WTC11 (cell line): ENCODE measurements around the gene ITSN1. TPM values are rescaled to one million over a fixed set of nuclear protein-coding genes. Genes with fewer than 3 reads are reported as not detected.

Experiments
- ATAC-seq: fragments of 200-7000 bp; cut with Tn5 transposase; 2 replicates; pipeline ENCODE4 v1.10.0; 2021; ENCODE audit warnings: mild to moderate bottlenecking, moderate library complexity
- CTCF ChIA-PET: fragments of 300-600 bp; sonication (Branson Sonifier 250); formaldehyde crosslinking; loops from one replicate; lab custom pipeline; 2021; ENCODE audit warnings: antibody characterized with exemption; lab: Charles Lee
- POLR2A ChIA-PET: fragments of 350-600 bp; sonication (Branson Sonifier 250); formaldehyde crosslinking; loops from one replicate; lab custom pipeline; 2021; ENCODE audit warnings: antibody characterized with exemption; lab: Charles Lee
- DNase-seq: peaks from one replicate; pipeline ENCODE4 v3.0.0; 2021; ENCODE audit warnings: low spot score
- H3K27ac Mint-ChIP-seq: 2 replicates; pipeline ENCODE4 v1.8.0; 2021; ENCODE audit warnings: mixed read lengths
- H3K27me3 Mint-ChIP-seq: 2 replicates; pipeline ENCODE4 v1.8.0; 2021; ENCODE audit warnings: low read depth, mild to moderate bottlenecking, moderate library complexity, mixed read lengths
- H3K36me3 Mint-ChIP-seq: 2 replicates; pipeline ENCODE4 v1.8.0; 2021; ENCODE audit warnings: mixed read lengths
- H3K4me1 Mint-ChIP-seq: 2 replicates; pipeline ENCODE4 v1.8.0; 2022; ENCODE audit warnings: mixed read lengths
- H3K4me3 Mint-ChIP-seq: 2 replicates; pipeline ENCODE4 v1.8.0; 2021; ENCODE audit warnings: mild to moderate bottlenecking, moderate library complexity, mixed read lengths
- H3K9me3 Mint-ChIP-seq: 2 replicates; pipeline ENCODE4 v1.8.0; 2021; ENCODE audit warnings: mixed read lengths
- CDX4 ChIP-seq: fragments of 250-450 bp; sonication (Bioruptor Pico); IDR thresholded peaks from 2 replicates; pipeline ENCODE4 v1.9.0; 2021; ENCODE audit warnings: moderate library complexity, mild to moderate bottlenecking, inconsistent platforms, borderline replicate concordance
- E2F4 ChIP-seq: sonication (generic); formaldehyde crosslinking; IDR thresholded peaks from 2 replicates; pipeline ENCODE4 v1.8.1; 2022; ENCODE audit warnings: low read depth, mild to moderate bottlenecking, moderate library complexity, missing genetic modification reagents, borderline replicate concordance
- ESRRA ChIP-seq: sonication (generic); formaldehyde crosslinking; IDR thresholded peaks from 2 replicates; pipeline ENCODE4 v1.8.1; 2022; ENCODE audit warnings: mild to moderate bottlenecking, missing genetic modification reagents, borderline replicate concordance
- GRHL2 ChIP-seq: fragments of 250-450 bp; sonication (Bioruptor Pico); IDR thresholded peaks from 2 replicates; pipeline ENCODE4 v1.8.0; 2022; ENCODE audit warnings: mild to moderate bottlenecking, moderate library complexity; ENCODE audit not compliant: insufficient replicate concordance, severe bottlenecking
- PREB ChIP-seq: sonication (generic); formaldehyde crosslinking; IDR thresholded peaks from 2 replicates; pipeline ENCODE4 v1.8.1; 2022; ENCODE audit warnings: mild to moderate bottlenecking, missing genetic modification reagents, moderate library complexity, borderline replicate concordance
- RORB ChIP-seq: fragments of 250-450 bp; sonication (Bioruptor Pico); IDR thresholded peaks from 2 replicates; pipeline ENCODE4 v1.9.0; 2021; ENCODE audit warnings: mild to moderate bottlenecking
- SP1 ChIP-seq: sonication (generic); formaldehyde crosslinking; conservative IDR thresholded peaks from 2 replicates; pipeline ENCODE4 v1.8.1; 2022; ENCODE audit warnings: missing genetic modification reagents
- USF1 ChIP-seq: sonication (generic); formaldehyde crosslinking; IDR thresholded peaks from 2 replicates; pipeline ENCODE4 v1.8.0; 2022; ENCODE audit warnings: mild to moderate bottlenecking, missing genetic modification reagents
- USF2 ChIP-seq: sonication (generic); formaldehyde crosslinking; IDR thresholded peaks from 2 replicates; pipeline ENCODE4 v1.8.1; 2023; ENCODE audit warnings: mild to moderate bottlenecking, missing genetic modification reagents, moderate library complexity
- ZMAT4 ChIP-seq: fragments of 250-450 bp; sonication (Bioruptor Pico); IDR thresholded peaks from 2 replicates; pipeline ENCODE4 v1.9.0; 2021; ENCODE audit warnings: mild to moderate bottlenecking
- ZNF138 ChIP-seq: sonication (generic); formaldehyde crosslinking; conservative IDR thresholded peaks from 2 replicates; pipeline ENCODE4 v1.8.1; 2022; ENCODE audit warnings: mild to moderate bottlenecking, moderate library complexity, missing genetic modification reagents
- total RNA-seq: library from RNA; stranded (reverse); gene quantifications from 3 replicates; pipeline ENCODE4 v1.2.3, GENCODE V29; 2021
- TF ChIP-seq, protein P1 (sequence below): sonication (generic); formaldehyde crosslinking; IDR thresholded peaks from 2 replicates; pipeline ENCODE4 v1.8.1; 2023; ENCODE audit warnings: mild to moderate bottlenecking, missing genetic modification reagents, borderline replicate concordance

ITSN1 gene
- total RNA-seq, 1 experiment from 2014 or later, result 69.6 TPM

GRCh38 chr21:33651965-33652680, 9.8 kb downstream of the ITSN1 start:
- ChIA-PET POLR2A (interaction anchor here (1.2 kb wide), 1 partner anchor 10 kb away, joined by 4 read pairs; the partner anchor contains the start of gene ITSN1), CTCF (interaction anchor here (1.3 to 2.0 kb wide), 2 partner anchors 12 to 46 kb away, joined by 3 to 6 read pairs; no protein-coding TSS in a partner anchor)
- TF ChIP-seq RORB, result no peak
- ATAC-seq (peak; percentile 60), DNase-seq (no peak)
- Mint-ChIP-seq H3K27ac (no peak overlapping the region; the same call in 1 of the 2 replicates), H3K4me3 (no peak overlapping the region), H3K27me3 (no peaks in the 10 kb centered on the region), H3K4me1 (peaks cover 70% of the 10 kb centered on the region), H3K36me3 (peaks cover 5% of the 10 kb centered on the region), H3K9me3 (no peaks in the 10 kb centered on the region)

GRCh38 chr21:33654412-33654811, 12.1 kb downstream of the ITSN1 start:
- DNase-seq, result no peak
- Mint-ChIP-seq H3K9me3 (no peaks in the 10 kb centered on the region), H3K27ac (peak overlapping the region; percentile 92), H3K27me3 (no peaks in the 10 kb centered on the region), H3K36me3 (peaks cover 5% of the 10 kb centered on the region), H3K4me3 (no peak overlapping the region), H3K4me1 (peaks cover 80% of the 10 kb centered on the region)
- POLR2A ChIA-PET, result no interaction called here
- CTCF ChIA-PET, result no interaction called here
- no peak for ATAC-seq
- TF ChIP-seq PREB (CRISPR knock-in tag) (no peak), SP1 (CRISPR knock-in tag) (no peak), ZNF138 (CRISPR knock-in tag) (no peak), ZMAT4 (CRISPR knock-in tag) (no peak), USF2 (CRISPR knock-in tag) (peak; percentile 74), USF1 (CRISPR knock-in tag) (peak; percentile 71), GRHL2 (CRISPR knock-in tag) (no peak)
- TF ChIP-seq, protein P1, sequence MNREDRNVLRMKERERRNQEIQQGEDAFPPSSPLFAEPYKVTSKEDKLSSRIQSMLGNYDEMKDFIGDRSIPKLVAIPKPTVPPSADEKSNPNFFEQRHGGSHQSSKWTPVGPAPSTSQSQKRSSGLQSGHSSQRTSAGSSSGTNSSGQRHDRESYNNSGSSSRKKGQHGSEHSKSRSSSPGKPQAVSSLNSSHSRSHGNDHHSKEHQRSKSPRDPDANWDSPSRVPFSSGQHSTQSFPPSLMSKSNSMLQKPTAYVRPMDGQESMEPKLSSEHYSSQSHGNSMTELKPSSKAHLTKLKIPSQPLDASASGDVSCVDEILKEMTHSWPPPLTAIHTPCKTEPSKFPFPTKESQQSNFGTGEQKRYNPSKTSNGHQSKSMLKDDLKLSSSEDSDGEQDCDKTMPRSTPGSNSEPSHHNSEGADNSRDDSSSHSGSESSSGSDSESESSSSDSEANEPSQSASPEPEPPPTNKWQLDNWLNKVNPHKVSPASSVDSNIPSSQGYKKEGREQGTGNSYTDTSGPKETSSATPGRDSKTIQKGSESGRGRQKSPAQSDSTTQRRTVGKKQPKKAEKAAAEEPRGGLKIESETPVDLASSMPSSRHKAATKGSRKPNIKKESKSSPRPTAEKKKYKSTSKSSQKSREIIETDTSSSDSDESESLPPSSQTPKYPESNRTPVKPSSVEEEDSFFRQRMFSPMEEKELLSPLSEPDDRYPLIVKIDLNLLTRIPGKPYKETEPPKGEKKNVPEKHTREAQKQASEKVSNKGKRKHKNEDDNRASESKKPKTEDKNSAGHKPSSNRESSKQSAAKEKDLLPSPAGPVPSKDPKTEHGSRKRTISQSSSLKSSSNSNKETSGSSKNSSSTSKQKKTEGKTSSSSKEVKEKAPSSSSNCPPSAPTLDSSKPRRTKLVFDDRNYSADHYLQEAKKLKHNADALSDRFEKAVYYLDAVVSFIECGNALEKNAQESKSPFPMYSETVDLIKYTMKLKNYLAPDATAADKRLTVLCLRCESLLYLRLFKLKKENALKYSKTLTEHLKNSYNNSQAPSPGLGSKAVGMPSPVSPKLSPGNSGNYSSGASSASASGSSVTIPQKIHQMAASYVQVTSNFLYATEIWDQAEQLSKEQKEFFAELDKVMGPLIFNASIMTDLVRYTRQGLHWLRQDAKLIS (CRISPR knock-in tag), result no peak

DNA sequence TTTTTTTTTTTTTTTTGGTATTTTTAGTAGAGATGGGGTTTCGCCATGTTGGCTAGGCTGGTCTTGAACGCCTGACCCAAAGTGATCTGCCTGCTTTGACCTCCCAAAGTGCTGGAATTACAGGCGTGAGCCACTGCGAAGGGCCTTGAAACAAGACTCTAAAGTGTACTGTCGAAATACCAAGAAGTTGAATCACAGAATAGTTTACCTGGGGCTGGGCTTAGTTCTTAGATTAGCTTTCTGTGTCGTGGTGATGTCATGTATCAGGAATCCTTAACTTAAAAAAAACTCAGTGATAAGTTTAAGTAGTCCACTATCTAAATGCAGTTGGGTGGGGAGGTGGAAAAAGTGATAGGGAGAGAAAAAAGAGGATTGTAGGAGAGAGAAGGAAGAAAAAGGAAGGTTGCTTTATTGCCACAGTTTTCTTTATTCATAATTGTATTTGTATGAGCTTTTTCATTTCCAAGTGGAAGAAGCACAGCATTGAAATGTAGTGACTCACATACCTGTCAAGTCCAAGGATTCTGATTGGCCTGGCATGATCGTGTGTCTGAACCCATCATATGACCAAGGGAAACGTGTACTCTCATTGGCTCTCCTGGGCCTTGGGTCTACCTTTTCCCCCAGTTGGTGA, 13.4 kb downstream of the ITSN1 start:
- peaks cover 73% of the 10 kb centered on the region for H3K4me1 Mint-ChIP-seq
- ATAC-seq, result peak; percentile 45
- H3K4me3 Mint-ChIP-seq, result no peak overlapping the region
- H3K36me3 Mint-ChIP-seq, result peaks cover 5% of the 10 kb centered on the region
- H3K27me3 Mint-ChIP-seq, result no peaks in the 10 kb centered on the region
- POLR2A ChIA-PET, result no interaction called here
- CTCF ChIA-PET, result interaction anchor here (0.8 kb wide), 1 partner anchor 50 kb away, joined by 5 read pairs; no protein-coding TSS in a partner anchor
- H3K27ac Mint-ChIP-seq, result peak overlapping the region; percentile 89
- no peak for DNase-seq
- H3K9me3 Mint-ChIP-seq, result peaks cover 3% of the 10 kb centered on the region; the same call in 1 of the 2 replicates
- TF ChIP-seq E2F4 (CRISPR knock-in tag) (no peak), ESRRA (CRISPR knock-in tag) (no peak), CDX4 (CRISPR knock-in tag) (no peak), ZMAT4 (CRISPR knock-in tag) (no peak)
